HCT116 (cell line): ENCODE results near the gene DRD2. TPM values are rescaled to one million over a fixed set of nuclear protein-coding genes. Genes with fewer than 3 reads are reported as not detected.

Experiments
- ATAC-seq: fragments of 200-7000 bp; cut with Tn5 transposase; 2 replicates; pipeline ENCODE4 v1.9.1; 2020; ENCODE audit warnings: mild to moderate bottlenecking, moderate library complexity
- BruUV-seq: library from RNA; stranded (reverse); fragments of 400-500 nt; replicated peaks from 2 replicates; lab custom pipeline; 2021; lab: Mats Ljungman, UMichigan
- CTCF ChIA-PET: fragments of 300-600 bp; sonication (Branson Sonifier 250); formaldehyde crosslinking; loops from one replicate; lab custom pipeline; 2021; ENCODE audit warnings: antibody characterized with exemption; lab: Charles Lee
- POLR2A ChIA-PET: fragments of 300-600, 350-600 bp; sonication (Branson Sonifier 250); formaldehyde crosslinking; loops from one replicate; lab custom pipeline; 2021; ENCODE audit warnings: antibody characterized with exemption; lab: Charles Lee
- RAD21 ChIA-PET, 2 experiments: fragments of 300-600 bp; sonication (Branson Sonifier 250); formaldehyde crosslinking; loops; one replicate each; lab custom pipeline; 2023; ENCODE audit warnings: low total read pairs in 2 of 2; ENCODE audit not compliant: uncharacterized antibody in 2 of 2, unreplicated experiment in 2 of 2, low non-redundant PET in 1 of 2; lab: Charles Lee
- DNase-seq: peaks from one replicate; pipeline ENCODE4 v3.0.0-alpha.2; 2010; ENCODE audit warnings: low read depth, low spot score
- H2AFZ ChIP-seq: fragments of 200-600 bp; shearing (Covaris generic), sonication (generic); 2 replicates; pipeline ENCODE4 v1.6.1; 2017; ENCODE audit warnings: low read depth, mixed run types, mixed read lengths, antibody characterized with exemption, low read length; ENCODE audit not compliant: poor library complexity, severe bottlenecking
- H3K27ac ChIP-seq: 2 replicates; pipeline ENCODE4 v1.5.1; 2012; ENCODE audit warnings: low read depth, low read length
- H3K27me3 ChIP-seq: fragments of 200-600 bp; sonication (generic); 2 replicates; pipeline ENCODE4 v1.6.1; 2016; ENCODE audit warnings: mixed run types, low read length, mixed read lengths; ENCODE audit not compliant: insufficient read depth
- H3K36me3 ChIP-seq, 2 experiments: fragments of 200-500 bp in 1 of 2; fragments of 200-600 bp in 1 of 2; sonication (Bioruptor generic) in 1 of 2; sonication (generic) in 1 of 2; 2 replicates each; pipeline versions ENCODE4 v1.5.1 to v1.6.1; 2014 to 2016; ENCODE audit warnings: low read length in 2 of 2, inconsistent platforms in 1 of 2, mixed read lengths in 1 of 2, mixed run types in 1 of 2; ENCODE audit not compliant: insufficient read depth in 2 of 2, control insufficient read depth in 1 of 2
- H3K4me1 ChIP-seq, 2 experiments: fragments of 200-600 bp in 1 of 2; sonication (generic) in 1 of 2; 2 replicates each; pipeline versions ENCODE4 v1.5.1 to v1.6.1; 2012 to 2017; ENCODE audit warnings: low read length in 2 of 2, inconsistent platforms in 1 of 2, mild to moderate bottlenecking in 1 of 2, mixed read lengths in 1 of 2, mixed run types in 1 of 2, moderate library complexity in 1 of 2; ENCODE audit not compliant: insufficient read depth in 2 of 2, control insufficient read depth in 1 of 2
- H3K4me2 ChIP-seq: fragments of 200-600 bp; sonication (generic); 2 replicates; pipeline ENCODE4 v1.6.1; 2017; ENCODE audit warnings: mixed run types, low read length, mixed read lengths
- H3K4me3 ChIP-seq, 2 experiments: fragments of 200-600 bp in 1 of 2; sonication (generic) in 1 of 2; replicated peaks in 1 of 2; 2 replicates each; pipeline ENCODE4 v1.5.1; 2011 to 2016; ENCODE audit warnings: low read length in 2 of 2, control low read depth in 1 of 2, low read depth in 1 of 2, mild to moderate bottlenecking in 1 of 2, mixed read lengths in 1 of 2, mixed run types in 1 of 2
- H3K79me2 ChIP-seq: fragments of 200-600 bp; sonication (generic); 2 replicates; pipeline ENCODE4 v1.6.1; 2017; ENCODE audit warnings: mild to moderate bottlenecking, mixed run types, low read length, moderate library complexity, mixed read lengths; ENCODE audit not compliant: insufficient read depth
- H3K9ac ChIP-seq: fragments of 200-600 bp; sonication (generic); 2 replicates; pipeline ENCODE4 v1.6.1; 2016; ENCODE audit warnings: low read length, mixed read lengths
- H3K9me2 ChIP-seq: fragments of 200-600 bp; sonication (generic), shearing (Covaris generic); 2 replicates; pipeline ENCODE4 v1.6.1; 2017; ENCODE audit warnings: mixed run types, mild to moderate bottlenecking, moderate library complexity; ENCODE audit not compliant: insufficient read depth
- H3K9me3 ChIP-seq, 2 experiments: fragments of 200-500 bp in 1 of 2; fragments of 200-600 bp in 1 of 2; sonication (Bioruptor generic) in 1 of 2; sonication (generic) in 1 of 2; 2 replicates each; pipeline ENCODE4 v1.6.1; 2014 to 2017; ENCODE audit warnings: low read length in 2 of 2, mixed read lengths in 2 of 2, inconsistent platforms in 1 of 2, low read depth in 1 of 2, mild to moderate bottlenecking in 1 of 2, mixed run types in 1 of 2, moderate library complexity in 1 of 2; ENCODE audit not compliant: control insufficient read depth in 1 of 2, insufficient read depth in 1 of 2
- H4K20me1 ChIP-seq: fragments of 200-600 bp; sonication (generic), shearing (Covaris generic); 2 replicates; pipeline ENCODE4 v1.6.1; 2017; ENCODE audit warnings: mixed run types, mild to moderate bottlenecking, moderate library complexity; ENCODE audit not compliant: insufficient read depth
- ATF3 ChIP-seq: IDR thresholded peaks from 2 replicates; pipeline ENCODE4 v1.6.1; 2012
- CEBPB ChIP-seq: IDR thresholded peaks from 2 replicates; pipeline ENCODE4 v1.6.1; 2012; ENCODE audit warnings: low read depth
- ELF1 ChIP-seq: IDR thresholded peaks from 2 replicates; pipeline ENCODE4 v1.6.1; 2012; ENCODE audit warnings: low read depth, borderline replicate concordance
- EZH2 ChIP-seq: fragments of 200-600 bp; sonication (generic); IDR thresholded peaks from 2 replicates; pipeline ENCODE4 v1.6.1; 2017; ENCODE audit warnings: antibody characterized with exemption, mixed run types
- EZH2phosphoT487 ChIP-seq: fragments of 200-600 bp; IDR thresholded peaks from 2 replicates; pipeline ENCODE4 v1.6.1; 2018; ENCODE audit warnings: antibody characterized with exemption, borderline replicate concordance
- JUND ChIP-seq: IDR thresholded peaks from 2 replicates; pipeline ENCODE4 v1.6.1; 2012
- MAX ChIP-seq: IDR thresholded peaks from 2 replicates; pipeline ENCODE4 v1.6.1; 2012
- POLR2A ChIP-seq: IDR thresholded peaks from 2 replicates; pipeline ENCODE4 v1.7.0; 2011; ENCODE audit warnings: borderline replicate concordance; ENCODE audit not compliant: insufficient read depth, insufficient read length; ENCODE audit errors: extremely low read depth
- POLR2AphosphoS5 ChIP-seq: IDR thresholded peaks from 2 replicates; pipeline ENCODE4 v1.6.1; 2011; ENCODE audit warnings: mild to moderate bottlenecking, low read depth, low read length, moderate library complexity
- REST ChIP-seq: IDR thresholded peaks from 2 replicates; pipeline ENCODE4 v1.6.1; 2012; ENCODE audit warnings: low read depth
- SIN3A ChIP-seq: IDR thresholded peaks from 2 replicates; pipeline ENCODE4 v1.6.1; 2012; ENCODE audit warnings: low read depth
- SP1 ChIP-seq: IDR thresholded peaks from 2 replicates; pipeline ENCODE4 v1.6.1; 2012; ENCODE audit warnings: low read depth
- SRF ChIP-seq: IDR thresholded peaks from 2 replicates; pipeline ENCODE4 v1.6.1; 2012; ENCODE audit warnings: low read depth
- TCF7L2 ChIP-seq: IDR thresholded peaks from 2 replicates; pipeline ENCODE4 v1.7.0; 2011; ENCODE audit warnings: borderline replicate concordance, inconsistent platforms; ENCODE audit not compliant: insufficient read depth, insufficient read length; ENCODE audit errors: extremely low read depth
- YY1 ChIP-seq: IDR thresholded peaks from 2 replicates; pipeline ENCODE4 v1.6.1; 2011; ENCODE audit warnings: low read length, low read depth, moderate library complexity, mild to moderate bottlenecking; ENCODE audit not compliant: insufficient replicate concordance; ENCODE audit errors: extremely low read depth
- ZFX ChIP-seq: fragments of 450-650 bp; IDR thresholded peaks from 2 replicates; pipeline ENCODE4 v1.6.1; 2017
- ZNF274 ChIP-seq: fragments of 200-500 bp; sonication (Bioruptor generic); IDR thresholded peaks from 2 replicates; pipeline ENCODE4 v1.6.1; 2014; ENCODE audit warnings: mild to moderate bottlenecking, low read depth, low read length, inconsistent platforms
- intact Hi-C: fragments of 100-400 bp; cut with micrococcal nuclease; formaldehyde crosslinking; loops from 2 replicates; pipeline ENCODE4 v1.10.0; 2022
- total RNA-seq: library from RNA; stranded (reverse); gene quantifications from one replicate; pipeline ENCODE4 v1.2.1, GENCODE V29; 2021; ENCODE audit not compliant: unreplicated experiment

Gene DRD2
- total RNA-seq, 1 experiment from 2014 or later: not detected

- ChIA-PET RAD21 (no interaction called here), POLR2A (no interaction called here), CTCF (no interaction called here)
- Histone ChIP-seq H3K4me2 (no peak overlapping the region), H3K27me3 (no peaks in the 10 kb centered on the region; the same call in 1 of the 2 replicates), H3K9me3 (no peaks in the 10 kb centered on the region), H3K4me1 (no peaks in the 10 kb centered on the region), H4K20me1 (no peaks in the 10 kb centered on the region), H3K9me2 (no peaks in the 10 kb centered on the region), H3K36me3 (no peaks in the 10 kb centered on the region), H3K4me3 (no peak overlapping the region), H3K79me2 (no peaks in the 10 kb centered on the region), H3K9ac (no peak overlapping the region), H3K27ac (no peak overlapping the region), H2AFZ (no peak overlapping the region)
- intact Hi-C loops: no loop called here
- DNase-seq (no peak), ATAC-seq (no peak)
- no peak for TF ChIP-seq ZNF274
- TF ChIP-seq SIN3A: no peak
- TF ChIP-seq SRF: no peak
- no peak for TF ChIP-seq JUND
- TF ChIP-seq ELF1: no peak
- TF ChIP-seq ZFX: no peak
- no peak for TF ChIP-seq SP1
- TF ChIP-seq ATF3: no peak
- no peak for TF ChIP-seq CEBPB
- TF ChIP-seq EZH2phosphoT487: no peak
- no peak for TF ChIP-seq POLR2AphosphoS5
- BruUV-seq: no TSS peak
These were observed 66.3 kb downstream of the DRD2 start for GRCh38 chr11:113408887-113409286.

- Histone ChIP-seq H3K9me3 (no peaks in the 10 kb centered on the region), H3K27ac (no peak overlapping the region), H3K4me1 (no peaks in the 10 kb centered on the region), H3K4me2 (no peak overlapping the region), H2AFZ (no peak overlapping the region), H3K36me3 (no peaks in the 10 kb centered on the region), H3K9me2 (no peaks in the 10 kb centered on the region), H3K79me2 (no peaks in the 10 kb centered on the region), H3K4me3 (no peak overlapping the region), H3K27me3 (peaks cover 2% of the 10 kb centered on the region; the same call in 1 of the 2 replicates), H4K20me1 (no peaks in the 10 kb centered on the region), H3K9ac (no peak overlapping the region)
- no peak for TF ChIP-seq MAX
- TF ChIP-seq YY1: no peak
- TF ChIP-seq SP1: no peak
- TF ChIP-seq ELF1: no peak
- no peak for TF ChIP-seq ATF3
- no peak for TF ChIP-seq TCF7L2
- TF ChIP-seq POLR2A: no peak
- no peak for TF ChIP-seq REST
- no peak for TF ChIP-seq ZFX
- TF ChIP-seq JUND: no peak
- no peak for TF ChIP-seq EZH2
- ChIA-PET POLR2A (no interaction called here), CTCF (no interaction called here), RAD21 (no interaction called here)
- intact Hi-C loops: no loop called here
- no TSS peak for BruUV-seq
- DNase-seq (no peak), ATAC-seq (no peak)
These were observed 67.0 kb downstream of the DRD2 start for GRCh38 chr11:113408206-113408605.
